HepG2 (cell line): ENCODE data around the gene CCNL1. TPM values are rescaled to one million over a fixed set of nuclear protein-coding genes. Genes with fewer than 3 reads are reported as not detected.

Experiments used
- ATAC-seq: fragments of 200-7000 bp; cut with Tn5 transposase; 3 replicates; pipeline ENCODE4 v1.9.1; 2020; ENCODE audit warnings: mild to moderate bottlenecking, moderate library complexity
- BruUV-seq: library from RNA; stranded (reverse); fragments of 400-500 nt; replicated peaks from 2 replicates; lab custom pipeline; 2021; lab: Mats Ljungman, UMichigan
- CTCF ChIA-PET: fragments of 300-600 bp; formaldehyde crosslinking; extraction: SDS; loops from one replicate; lab custom pipeline; 2021; ENCODE audit warnings: low total read pairs, inconsistent platforms, low intra/inter-chr PET ratio; lab: Yijun Ruan, JAX
- POLR2A ChIA-PET: fragments of 350-600 bp; sonication (Branson Sonifier 250); formaldehyde crosslinking; loops from one replicate; lab custom pipeline; 2020; ENCODE audit warnings: antibody characterized with exemption, inconsistent platforms; lab: Yijun Ruan, JAX
- DNase-seq: peaks from one replicate; pipeline ENCODE4 v3.0.0-alpha.2; 2015; ENCODE audit warnings: low spot score
- FAIRE-seq: peaks from 3 replicates; lab custom pipeline; 2011; peaks lifted over from hg19 to GRCh38; lab: Jason Lieb, UNC
- H2AFZ ChIP-seq: one replicate; pipeline ENCODE4 v1.6.1; 2011; ENCODE audit warnings: low read length, inconsistent platforms
- H3K27ac ChIP-seq: fragments of 300-600 bp; 3 replicates; pipeline ENCODE4 v1.8.0; 2011; ENCODE audit warnings: mixed run types, mild to moderate bottlenecking, mixed read lengths, low read length, inconsistent platforms; ENCODE audit not compliant: insufficient read depth; ENCODE audit errors: extremely low read length
- H3K27me3 ChIP-seq, 2 experiments: fragments of 200-600 bp in 1 of 2; 2 replicates in 1 of 2; 3 replicates in 1 of 2; pipeline versions ENCODE4 v1.6.0 to v1.8.0; 2011; ENCODE audit warnings: low read length in 2 of 2, mild to moderate bottlenecking in 2 of 2, moderate library complexity in 2 of 2, inconsistent platforms in 1 of 2; ENCODE audit not compliant: insufficient read depth in 2 of 2, control insufficient read depth in 1 of 2
- H3K36me3 ChIP-seq, 2 experiments: fragments of 200-600 bp in 1 of 2; replicated peaks in 1 of 2; 2 replicates in 1 of 2; 3 replicates in 1 of 2; pipeline versions ENCODE4 v1.5.1 to v1.8.0; 2011; ENCODE audit warnings: low read length in 2 of 2, inconsistent platforms in 1 of 2; ENCODE audit not compliant: insufficient read depth in 2 of 2, control insufficient read depth in 1 of 2
- H3K4me1 ChIP-seq: 2 replicates; pipeline ENCODE4 v1.5.1; 2012; ENCODE audit warnings: low read length, inconsistent platforms; ENCODE audit not compliant: insufficient read depth
- H3K4me2 ChIP-seq: 2 replicates; pipeline ENCODE4 v1.6.0; 2011; ENCODE audit warnings: low read depth, low read length, inconsistent platforms
- H3K4me3 ChIP-seq, 3 experiments: fragments of 200-600 bp in 1 of 3; sonication (generic), shearing (Covaris generic) in 1 of 3; replicated peaks in 1 of 3; 2 replicates each; pipeline ENCODE4 v1.5.1; 2011 to 2016; ENCODE audit warnings: low read length in 3 of 3, inconsistent platforms in 2 of 3, low read depth in 2 of 3, mild to moderate bottlenecking in 2 of 3, control low read depth in 1 of 3, mixed read lengths in 1 of 3; ENCODE audit not compliant: insufficient read depth in 1 of 3
- H3K79me2 ChIP-seq: one replicate; pipeline ENCODE4 v1.6.1; 2011; ENCODE audit warnings: low read length, inconsistent platforms; ENCODE audit not compliant: insufficient read depth
- H3K9ac ChIP-seq: 2 replicates; pipeline ENCODE4 v1.6.0; 2011; ENCODE audit warnings: mild to moderate bottlenecking, low read depth, low read length, inconsistent platforms; ENCODE audit not compliant: insufficient read depth
- H3K9me3 ChIP-seq: 2 replicates; pipeline ENCODE4 v1.5.1; 2012; ENCODE audit warnings: mild to moderate bottlenecking, low read length
- H4K20me1 ChIP-seq: 2 replicates; pipeline ENCODE4 v1.6.0; 2011; ENCODE audit warnings: inconsistent platforms, mild to moderate bottlenecking, low read length, moderate library complexity; ENCODE audit not compliant: insufficient read depth
- ARNT ChIP-seq: fragments of 450-650 bp; IDR thresholded peaks from 2 replicates; pipeline ENCODE4 v1.6.1; 2017
- HDAC1 ChIP-seq: sonication (generic); formaldehyde crosslinking; IDR thresholded peaks from 2 replicates; pipeline ENCODE4 v1.5.1; 2020; ENCODE audit warnings: mild to moderate bottlenecking, missing genetic modification reagents
- MNT ChIP-seq: fragments of 450-650 bp; IDR thresholded peaks from 2 replicates; pipeline ENCODE4 v1.6.1; 2016
- SYNCRIP ChIP-seq: fragments of 200-400 bp; formaldehyde crosslinking; IDR thresholded peaks from 2 replicates; pipeline ENCODE4 v1.6.1; 2018; ENCODE audit warnings: mild to moderate bottlenecking, low read depth, low read length; ENCODE audit not compliant: insufficient read depth
- ZNF136 ChIP-seq: sonication (generic); formaldehyde crosslinking; IDR thresholded peaks from 2 replicates; pipeline ENCODE4 v1.8.1; 2022; ENCODE audit warnings: low read depth, mild to moderate bottlenecking, moderate library complexity, missing genetic modification reagents
- ZNF644 ChIP-seq: IDR thresholded peaks from 2 replicates; pipeline ENCODE4 v1.6.1; 2016; ENCODE audit warnings: low read depth
- WGBS: methylation state at CpG from one replicate; pipeline ENCODE4 v1.1.6; 2017; ENCODE audit warnings: low lambda C conversion rate; 5-methylcytosine and 5-hydroxymethylcytosine counted together
- in situ Hi-C: cut with HindIII; loops from 2 replicates; pipeline ENCODE4 v1.10.0; 2017; ENCODE audit warnings: low pct_unique_long_range_greater_than_20kb; ENCODE audit not compliant: extremely low pct_ligation_motif_present
- intact Hi-C: fragments of 100-400 bp; cut with micrococcal nuclease; formaldehyde crosslinking; loops from one replicate; pipeline ENCODE4 v1.10.0; 2022; ENCODE audit not compliant: unreplicated experiment
- polyA plus RNA-seq, 8 experiments: library from polyadenylated mRNA; depleted of rRNA in 3 of 8; stranded (reverse) in 7 of 8; unstranded in 1 of 8; fragments of >200 nt; fragmentation: Illumina TruSeq in 4 of 8; extraction: Trizol in 4 of 8; gene quantifications; 2 replicates each; pipeline versions ENCODE4 v1.2.1 to v1.2.3, GENCODE V29; 2011 to 2016; ENCODE audit warnings: low read depth in 4 of 8, missing spikeins in 1 of 8, mixed read lengths in 1 of 8; ENCODE audit not compliant: insufficient read depth in 1 of 8
- total RNA-seq, 5 experiments: library from RNA; depleted of rRNA; stranded (reverse); fragments of >200 nt; fragmentation: Illumina TruSeq; extraction: Trizol; gene quantifications; 2 replicates each; pipeline ENCODE4 v1.2.3, GENCODE V29; 2016; ENCODE audit warnings: low read depth in 1 of 5
- TF ChIP-seq, protein P1 (sequence below): IDR thresholded peaks from 2 replicates; pipeline ENCODE4 v1.6.1; 2016; ENCODE audit warnings: missing compliant biosample characterization, missing genetic modification reagents, borderline replicate concordance
- TF ChIP-seq, protein P2 (sequence below): sonication (generic); formaldehyde crosslinking; IDR thresholded peaks from 2 replicates; pipeline ENCODE4 v1.8.1; 2022; ENCODE audit warnings: mild to moderate bottlenecking, missing genetic modification reagents
- TF ChIP-seq, protein P3 (sequence below): sonication (generic); formaldehyde crosslinking; IDR thresholded peaks from 2 replicates; pipeline ENCODE4 v1.5.1; 2020; ENCODE audit warnings: missing genetic modification reagents, mild to moderate bottlenecking, borderline replicate concordance

The CCNL1 gene
- total and polyA plus RNA-seq, 2 of the 13 experiments (the other 11 are each of a cell fraction or from before 2014, with no cell fraction given) = 151 to 303 TPM

DNA sequence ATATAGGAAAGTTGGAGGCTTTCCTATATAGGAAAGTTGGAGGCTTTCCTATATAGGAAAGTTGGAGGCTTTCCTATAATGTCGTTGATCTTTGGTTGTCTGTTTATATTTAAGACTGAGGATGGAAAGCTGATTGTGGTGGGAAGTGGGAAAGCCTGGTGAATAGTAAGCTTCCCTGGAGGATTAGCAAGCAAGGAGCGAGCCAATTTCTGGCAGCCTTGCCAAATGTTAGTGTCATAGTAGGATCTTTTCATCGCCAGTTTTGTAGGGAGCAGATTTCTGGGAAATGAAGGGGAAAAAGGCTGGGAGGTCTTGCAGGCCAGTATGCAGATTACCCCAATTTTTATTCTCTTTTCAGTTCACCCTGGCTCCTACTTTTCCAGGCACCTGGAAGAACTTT lies 39.9 kb upstream of the CCNL1 start:
- POLR2A ChIA-PET = interaction anchor here (1.3 kb wide), 1 partner anchor 25 kb away, joined by 6 read pairs; no protein-coding TSS in a partner anchor
- Histone ChIP-seq H3K9ac (no peak overlapping the region), H3K4me2 (no peak overlapping the region), H2AFZ (no peak overlapping the region), H3K27ac (no peak overlapping the region)
- TF ChIP-seq ZNF644 (CRISPR knock-in tag) (no peak), ZNF136 (CRISPR knock-in tag) (no peak), HDAC1 (CRISPR knock-in tag) (no peak)
- TF ChIP-seq, protein P1, sequence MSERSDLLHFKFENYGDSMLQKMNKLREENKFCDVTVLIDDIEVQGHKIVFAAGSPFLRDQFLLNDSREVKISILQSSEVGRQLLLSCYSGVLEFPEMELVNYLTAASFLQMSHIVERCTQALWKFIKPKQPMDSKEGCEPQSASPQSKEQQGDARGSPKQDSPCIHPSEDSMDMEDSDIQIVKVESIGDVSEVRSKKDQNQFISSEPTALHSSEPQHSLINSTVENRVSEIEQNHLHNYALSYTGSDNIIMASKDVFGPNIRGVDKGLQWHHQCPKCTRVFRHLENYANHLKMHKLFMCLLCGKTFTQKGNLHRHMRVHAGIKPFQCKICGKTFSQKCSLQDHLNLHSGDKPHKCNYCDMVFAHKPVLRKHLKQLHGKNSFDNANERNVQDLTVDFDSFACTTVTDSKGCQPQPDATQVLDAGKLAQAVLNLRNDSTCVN (CRISPR knock-in tag) = no peak
- TF ChIP-seq, protein P2, sequence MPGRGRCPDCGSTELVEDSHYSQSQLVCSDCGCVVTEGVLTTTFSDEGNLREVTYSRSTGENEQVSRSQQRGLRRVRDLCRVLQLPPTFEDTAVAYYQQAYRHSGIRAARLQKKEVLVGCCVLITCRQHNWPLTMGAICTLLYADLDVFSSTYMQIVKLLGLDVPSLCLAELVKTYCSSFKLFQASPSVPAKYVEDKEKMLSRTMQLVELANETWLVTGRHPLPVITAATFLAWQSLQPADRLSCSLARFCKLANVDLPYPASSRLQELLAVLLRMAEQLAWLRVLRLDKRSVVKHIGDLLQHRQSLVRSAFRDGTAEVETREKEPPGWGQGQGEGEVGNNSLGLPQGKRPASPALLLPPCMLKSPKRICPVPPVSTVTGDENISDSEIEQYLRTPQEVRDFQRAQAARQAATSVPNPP (CRISPR knock-in tag) = no peak
- TF ChIP-seq, all 625 proteins: peak for 0
- FAIRE-seq (no peak), DNase-seq (no peak), ATAC-seq (no peak)
- BruUV-seq = no TSS peak
- Histone ChIP-seq H3K4me3 (no peak overlapping the region), H3K79me2 (no peaks in the 10 kb centered on the region), H4K20me1 (no peaks in the 10 kb centered on the region), H3K4me1 (no peaks in the 10 kb centered on the region), H3K9me3 (no peaks in the 10 kb centered on the region), H3K36me3 (no peaks in the 10 kb centered on the region), H3K27me3 (no peaks in the 10 kb centered on the region; a peak in 2 of 5 replicates)
- in situ Hi-C loops = no loop called here
- 13% methylated on average over 3 of the region's 3 CpGs for WGBS
- intact Hi-C loops = no loop called here
- CTCF ChIA-PET = no interaction called here

- no peak overlapping the region for H3K4me2 ChIP-seq
- no peaks in the 10 kb centered on the region; a peak in 1 of 5 replicates for H3K27me3 ChIP-seq
- H3K4me3 ChIP-seq = no peak overlapping the region
- no peak for DNase-seq
- ChIA-PET CTCF (no interaction called here), POLR2A (no interaction called here)
- no peak for FAIRE-seq
- no TSS peak for BruUV-seq
- no peaks in the 10 kb centered on the region for H3K36me3 ChIP-seq
- no peaks in the 10 kb centered on the region for H3K4me1 ChIP-seq
- no peaks in the 10 kb centered on the region for H4K20me1 ChIP-seq
- intact Hi-C loops = no loop called here
- H3K27ac ChIP-seq = no peak overlapping the region
- no peak overlapping the region for H3K9ac ChIP-seq
- H3K9me3 ChIP-seq = no peaks in the 10 kb centered on the region
- H2AFZ ChIP-seq = no peak overlapping the region
- in situ Hi-C loops = no loop called here
- no peak for ATAC-seq
- H3K79me2 ChIP-seq = no peaks in the 10 kb centered on the region
- TF ChIP-seq ARNT (no peak), MNT (peak; percentile 62; the same call in 1 of the 2 replicates), SYNCRIP (no peak)
- TF ChIP-seq, protein P3, sequence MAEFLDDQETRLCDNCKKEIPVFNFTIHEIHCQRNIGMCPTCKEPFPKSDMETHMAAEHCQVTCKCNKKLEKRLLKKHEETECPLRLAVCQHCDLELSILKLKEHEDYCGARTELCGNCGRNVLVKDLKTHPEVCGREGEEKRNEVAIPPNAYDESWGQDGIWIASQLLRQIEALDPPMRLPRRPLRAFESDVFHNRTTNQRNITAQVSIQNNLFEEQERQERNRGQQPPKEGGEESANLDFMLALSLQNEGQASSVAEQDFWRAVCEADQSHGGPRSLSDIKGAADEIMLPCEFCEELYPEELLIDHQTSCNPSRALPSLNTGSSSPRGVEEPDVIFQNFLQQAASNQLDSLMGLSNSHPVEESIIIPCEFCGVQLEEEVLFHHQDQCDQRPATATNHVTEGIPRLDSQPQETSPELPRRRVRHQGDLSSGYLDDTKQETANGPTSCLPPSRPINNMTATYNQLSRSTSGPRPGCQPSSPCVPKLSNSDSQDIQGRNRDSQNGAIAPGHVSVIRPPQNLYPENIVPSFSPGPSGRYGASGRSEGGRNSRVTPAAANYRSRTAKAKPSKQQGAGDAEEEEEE (CRISPR knock-in tag) = no peak
Observed at GRCh38 chr3:157195965-157196364, 36.0 kb upstream of the CCNL1 start.
